GM12891 (cell line): ENCODE data around the gene CFAP97.

Experiments used
- DNase-seq: peaks from one replicate; pipeline ENCODE4 v3.0.0; 2011; ENCODE audit warnings: low spot score; ENCODE audit not compliant: insufficient read length
- FAIRE-seq: peaks from 2 replicates; lab custom pipeline; 2011; peaks lifted over from hg19 to GRCh38; lab: Jason Lieb, UNC
- PAX5 ChIP-seq: IDR thresholded peaks from 2 replicates; pipeline ENCODE4 v1.6.1; 2011; ENCODE audit warnings: low read length, moderate library complexity, mild to moderate bottlenecking; ENCODE audit not compliant: insufficient read depth, severe bottlenecking
- POLR2A ChIP-seq: IDR thresholded peaks from 2 replicates; pipeline ENCODE4 v1.6.1; 2011; ENCODE audit warnings: low read depth, low read length, control low read depth
- POLR2AphosphoS5 ChIP-seq: IDR thresholded peaks from 2 replicates; pipeline ENCODE4 v1.6.1; 2011; ENCODE audit warnings: low read depth, low read length, control low read depth
- POU2F2 ChIP-seq: IDR thresholded peaks from 2 replicates; pipeline ENCODE4 v1.6.1; 2011; ENCODE audit warnings: low read depth, mild to moderate bottlenecking, control low read depth, low read length, moderate library complexity
- SPI1 ChIP-seq: IDR thresholded peaks from 2 replicates; pipeline ENCODE4 v1.6.1; 2011; ENCODE audit warnings: low read depth, low read length, control low read depth
- TAF1 ChIP-seq: IDR thresholded peaks from 2 replicates; pipeline ENCODE4 v1.6.1; 2011; ENCODE audit warnings: low read depth, low read length, control low read depth

The CFAP97 gene

DNA sequence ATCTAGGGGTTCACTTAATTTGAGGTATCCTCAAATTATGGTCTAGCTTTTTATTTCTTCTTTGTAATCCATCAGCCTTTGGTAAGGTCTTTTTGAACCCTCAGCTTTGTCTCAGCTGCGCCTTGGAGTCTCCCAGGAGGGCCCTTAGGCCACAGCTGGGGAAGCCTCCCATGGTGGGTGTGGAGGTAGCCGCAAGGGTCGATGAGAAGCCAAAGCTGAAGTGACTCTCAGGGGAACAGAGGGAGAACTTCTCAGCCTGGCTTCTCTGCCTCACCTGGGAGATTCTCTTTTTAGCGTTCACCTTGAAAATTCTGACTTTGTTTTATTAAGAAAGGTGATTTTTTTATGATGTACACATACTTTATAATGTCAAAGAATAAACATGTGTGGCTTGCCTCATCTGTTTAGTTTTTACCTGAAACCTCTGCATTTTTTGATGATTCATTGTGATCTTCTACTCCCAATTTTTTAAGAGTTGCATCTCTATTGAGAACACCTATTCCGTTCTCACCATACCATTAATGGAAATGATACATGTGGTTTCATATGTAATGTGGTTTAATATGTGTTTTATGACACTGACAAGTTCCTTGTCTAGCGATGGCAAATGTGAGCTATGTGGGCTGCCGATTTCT, 86.4 kb downstream of the CFAP97 start:
- FAIRE-seq (no peak), DNase-seq (no peak)
- TF ChIP-seq POLR2AphosphoS5 (no peak), SPI1 (no peak)

DNA sequence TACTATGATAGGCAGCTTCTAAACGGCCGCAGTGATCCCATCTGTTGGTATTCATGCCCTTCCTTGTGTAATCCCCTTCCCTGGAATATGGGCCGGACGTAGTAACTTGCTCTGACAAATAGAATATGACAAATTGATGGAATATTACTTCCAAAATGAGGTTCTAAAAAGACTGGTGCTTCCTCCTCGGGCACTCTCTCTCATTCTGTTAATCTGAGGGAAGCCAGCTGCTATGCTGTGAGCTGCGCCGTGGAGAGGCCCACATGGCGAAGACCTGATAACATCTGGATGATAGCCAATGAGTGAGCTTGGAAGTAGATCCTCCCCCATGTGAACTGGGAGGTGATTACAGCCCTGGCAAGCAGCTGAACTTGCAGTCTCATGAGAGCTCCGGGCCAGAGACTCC, 88.0 kb downstream of the CFAP97 start:
- FAIRE-seq (peak; percentile 33), DNase-seq (no peak)
- TF ChIP-seq TAF1 (no peak), POLR2AphosphoS5 (no peak), PAX5 (no peak), POLR2A (no peak), SPI1 (no peak), POU2F2 (no peak)

DNA sequence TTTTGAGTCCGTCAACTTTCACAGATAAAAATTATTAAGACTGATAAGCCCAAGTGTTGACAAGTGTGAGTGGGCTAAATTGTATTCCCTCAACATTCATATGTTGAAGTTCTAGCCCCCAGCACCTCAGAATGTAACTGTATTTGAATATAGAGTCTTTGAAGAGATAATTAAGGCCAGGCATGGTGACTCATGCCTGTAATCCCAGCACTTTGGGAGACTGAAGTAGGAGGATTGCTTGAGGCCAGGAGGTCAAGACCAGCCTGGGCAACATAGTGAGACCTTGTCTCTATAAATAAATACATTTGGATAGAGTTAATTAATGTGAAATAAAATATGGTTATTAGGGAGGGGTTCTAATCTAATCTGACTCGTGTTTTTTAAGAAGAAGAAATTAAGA, 90.5 kb downstream of the CFAP97 start:
- FAIRE-seq (no peak), DNase-seq (no peak)
- TF ChIP-seq POLR2A (no peak), POLR2AphosphoS5 (no peak), PAX5 (no peak), SPI1 (no peak), TAF1 (no peak), POU2F2 (no peak)

DNA sequence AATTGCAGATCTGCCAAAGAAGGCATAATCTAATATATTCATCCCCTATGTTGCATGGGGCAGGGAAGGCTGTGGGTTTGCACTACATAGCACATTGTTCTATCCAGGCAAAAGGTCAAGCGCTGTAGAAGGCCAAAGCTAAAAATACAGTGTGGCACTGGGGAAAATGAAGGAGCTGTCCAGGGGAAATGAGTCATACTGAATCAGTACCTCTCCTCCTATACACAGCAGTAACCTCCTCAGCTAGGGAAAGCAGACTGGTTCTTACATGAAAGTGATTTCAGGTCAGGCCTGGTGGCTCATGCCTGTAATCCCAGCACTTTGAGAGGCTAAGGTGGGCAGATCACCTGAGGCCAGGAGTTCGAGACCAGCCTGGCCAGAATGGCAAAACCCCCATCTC, 91.7 kb downstream of the CFAP97 start:
- TF ChIP-seq TAF1 (no peak), POU2F2 (no peak), POLR2A (no peak), PAX5 (no peak), POLR2AphosphoS5 (no peak), SPI1 (no peak)
- FAIRE-seq = no peak
- no peak for DNase-seq

DNA sequence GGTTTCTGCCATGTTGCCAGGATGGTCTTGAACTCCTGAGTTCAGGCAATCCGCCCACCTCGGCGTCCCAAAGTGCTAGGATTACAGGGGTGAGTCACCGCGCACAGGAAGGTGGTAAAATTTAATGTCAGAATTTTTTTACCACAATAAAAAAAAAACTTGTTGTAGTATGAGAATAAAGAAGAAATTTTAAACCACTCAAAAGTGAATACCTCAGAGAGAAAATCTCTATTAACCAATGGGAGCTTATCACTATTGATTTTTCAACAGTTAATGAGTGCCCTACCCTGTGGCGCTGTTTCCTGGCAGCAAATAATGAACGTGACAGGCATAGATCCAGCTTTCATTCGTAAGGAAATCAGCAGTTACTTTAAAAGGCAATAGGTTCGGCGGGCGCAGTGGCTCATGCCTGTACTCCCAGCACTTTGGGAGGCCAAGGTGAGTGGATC, 93.4 kb downstream of the CFAP97 start:
- no peak for TF ChIP-seq TAF1
- no peak for TF ChIP-seq POLR2A
- TF ChIP-seq PAX5 = no peak
- TF ChIP-seq SPI1 = no peak
- no peak for TF ChIP-seq POLR2AphosphoS5
- no peak for TF ChIP-seq POU2F2
- no peak for FAIRE-seq
- no peak for DNase-seq

DNA sequence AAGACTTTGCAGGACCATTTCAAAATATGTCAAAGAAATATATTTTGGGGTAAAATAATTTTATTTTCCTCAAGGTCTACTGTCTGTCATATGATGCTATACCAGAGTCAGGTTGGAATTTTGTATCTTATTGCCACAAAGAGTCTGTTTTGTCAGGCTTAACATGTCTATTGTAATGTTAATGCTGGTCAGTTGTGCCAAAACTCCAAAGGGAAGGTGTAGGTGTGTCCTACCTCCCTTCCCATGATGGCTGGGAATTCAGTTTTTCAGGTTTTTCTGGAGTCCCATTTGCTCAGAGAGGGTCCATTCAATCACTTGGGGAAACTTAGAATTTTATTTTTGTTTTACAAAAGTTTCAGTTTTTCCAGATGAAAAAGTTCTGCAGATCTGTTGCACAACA, 94.1 kb downstream of the CFAP97 start:
- TF ChIP-seq POLR2A (no peak), POLR2AphosphoS5 (no peak), TAF1 (no peak), POU2F2 (no peak), SPI1 (no peak), PAX5 (no peak)
- DNase-seq (no peak), FAIRE-seq (no peak)
